SK-N-MC (cell line): ENCODE measurements around the gene HAPLN3.

Experiments used
- EZH2 ChIP-seq: fragments of 200-600 bp; sonication (generic); IDR thresholded peaks from one replicate; pipeline ENCODE4 v1.6.1; 2017; ENCODE audit warnings: antibody characterized with exemption
- FOXP2 ChIP-seq: optimal IDR thresholded peaks from 2 replicates; pipeline ENCODE3; 2011; ENCODE audit warnings: mild to moderate bottlenecking, moderate library complexity; ENCODE audit not compliant: insufficient read depth; ENCODE audit errors: extremely low read length, control extremely low read depth
- POLR2AphosphoS5 ChIP-seq: IDR thresholded peaks from 2 replicates; pipeline ENCODE4 v1.6.1; 2012; ENCODE audit warnings: mild to moderate bottlenecking, low read depth, low read length, borderline replicate concordance

- TF ChIP-seq POLR2AphosphoS5, result no peak
- TF ChIP-seq EZH2, result no peak
- no peak for TF ChIP-seq FOXP2
These were observed 35.2 kb upstream of the HAPLN3 start for GRCh38 chr15:88930579-88930978.
